Midbrain (tissue), 1 donor: ENCODE measurements around the gene CEP152.

Source experiments
- DNase-seq: peaks from one replicate; lab custom pipeline; 2025; lab: John Stamatoyannopoulos, UW

CEP152 gene

GRCh38 chr15:48766196-48766595 is 44.7 kb downstream of the CEP152 start:
- no peak for DNase-seq

- no peak for DNase-seq
Observed at GRCh38 chr15:48765022-48765421, 45.8 kb downstream of the CEP152 start.

DNA sequence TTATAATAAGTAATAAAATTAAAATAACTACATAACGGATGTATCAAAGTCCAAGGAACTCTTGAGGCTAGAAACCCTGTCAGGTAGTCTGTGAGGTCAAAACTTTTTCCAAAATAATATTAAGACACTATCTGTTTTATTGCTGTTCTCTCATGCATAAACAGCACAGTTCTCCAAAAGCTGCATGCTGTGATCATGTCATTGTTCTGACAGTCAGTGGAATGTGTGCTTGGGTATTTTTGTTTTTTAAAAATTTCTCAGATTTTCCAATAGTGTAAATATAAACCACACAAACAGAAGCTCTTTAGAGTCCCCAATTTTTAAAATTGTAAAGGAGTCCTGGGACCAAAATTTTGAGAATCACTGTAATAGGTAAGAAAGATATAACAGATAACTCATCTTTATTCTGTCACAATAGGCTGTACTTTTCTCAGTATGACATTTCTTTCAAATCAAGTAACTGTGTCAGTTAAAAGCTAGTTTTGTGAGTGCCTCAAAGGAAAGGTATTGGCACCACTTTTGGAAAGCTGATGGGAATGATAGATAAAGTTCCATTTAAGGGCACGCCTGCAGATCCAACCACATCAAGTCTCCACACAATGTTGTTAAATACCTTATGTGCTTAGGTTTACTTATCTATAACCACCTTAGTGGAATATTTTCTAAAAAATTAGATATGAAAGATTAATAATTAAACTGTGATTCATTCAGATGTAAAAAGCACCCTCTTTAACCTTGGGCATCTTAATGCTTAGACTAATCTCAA is 49.3 kb downstream of the CEP152 start:
- no peak for DNase-seq

GRCh38 chr15:48759921-48760320 is 50.9 kb downstream of the CEP152 start:
- no peak for DNase-seq

- no peak for DNase-seq
Observed at GRCh38 chr15:48757661-48758060, 53.2 kb downstream of the CEP152 start.

DNA sequence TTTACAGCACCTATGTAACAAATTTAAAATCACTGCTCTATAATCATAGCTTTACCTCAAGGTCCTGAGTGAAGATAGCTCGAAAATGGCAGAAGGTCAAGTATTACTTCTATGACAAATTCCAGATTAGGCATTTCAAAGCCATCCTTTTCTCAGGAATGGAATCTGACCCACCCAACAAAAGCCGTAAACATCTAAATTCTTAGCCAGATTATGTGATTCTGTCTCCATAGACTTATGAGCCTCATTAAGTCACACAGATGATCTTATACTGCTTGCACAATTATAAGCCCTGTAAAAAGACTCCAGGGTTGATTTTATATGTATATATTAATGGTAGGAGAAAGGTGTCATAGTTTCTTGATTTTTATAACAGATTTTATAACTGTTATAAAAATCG is 56.9 kb downstream of the CEP152 start:
- DNase-seq: no peak

- no peak for DNase-seq
Observed at GRCh38 chr15:48751595-48751994, 59.3 kb downstream of the CEP152 start.

DNA sequence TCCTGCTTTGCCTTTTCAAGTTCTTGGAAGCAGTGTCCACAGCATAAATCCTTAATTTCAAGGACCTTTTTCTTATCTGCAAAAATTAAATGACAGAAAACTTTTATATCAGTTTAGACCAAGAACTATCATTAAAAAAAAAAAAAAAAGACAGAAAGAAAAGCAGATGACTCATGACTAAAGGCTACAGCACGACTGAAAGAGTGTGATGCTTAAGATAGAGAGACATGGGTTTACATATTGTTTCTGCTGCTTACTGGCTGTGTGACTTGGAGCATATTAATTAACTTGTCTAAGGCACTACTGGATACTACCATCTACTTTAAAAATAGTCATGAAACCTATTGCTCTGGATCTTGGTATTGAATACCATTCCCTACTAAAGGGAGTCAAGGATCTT is 62.3 kb downstream of the CEP152 start:
- no peak for DNase-seq

DNA sequence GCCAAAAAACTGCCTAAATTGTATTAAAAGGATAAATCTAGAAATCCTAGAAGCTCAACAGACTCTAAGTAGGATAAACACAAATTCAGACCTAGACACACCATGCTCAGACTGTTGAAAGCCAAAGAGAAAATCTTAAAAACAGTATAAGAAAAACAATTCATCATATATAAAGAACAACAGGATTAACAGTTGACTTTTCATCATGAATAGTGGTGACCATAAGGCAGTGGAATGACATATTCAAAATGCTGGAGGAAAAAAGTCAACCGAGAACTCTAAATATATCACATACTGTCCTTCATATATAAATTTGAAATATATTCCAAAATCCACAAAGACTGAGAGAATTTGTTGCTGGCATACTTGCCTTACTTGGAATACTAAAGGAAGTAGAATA is 77.3 kb downstream of the CEP152 start:
- no peak for DNase-seq

GRCh38 chr15:48730506-48730905 is 80.4 kb downstream of the CEP152 start:
- DNase-seq: no peak

GRCh38 chr15:48723969-48724368 is 86.9 kb downstream of the CEP152 start:
- DNase-seq: no peak

- no peak for DNase-seq
Observed at GRCh38 chr15:48722764-48723661, 87.9 kb downstream of the CEP152 start.

- DNase-seq: no peak
Observed at GRCh38 chr15:48721061-48721810, 89.6 kb downstream of the CEP152 start.

DNA sequence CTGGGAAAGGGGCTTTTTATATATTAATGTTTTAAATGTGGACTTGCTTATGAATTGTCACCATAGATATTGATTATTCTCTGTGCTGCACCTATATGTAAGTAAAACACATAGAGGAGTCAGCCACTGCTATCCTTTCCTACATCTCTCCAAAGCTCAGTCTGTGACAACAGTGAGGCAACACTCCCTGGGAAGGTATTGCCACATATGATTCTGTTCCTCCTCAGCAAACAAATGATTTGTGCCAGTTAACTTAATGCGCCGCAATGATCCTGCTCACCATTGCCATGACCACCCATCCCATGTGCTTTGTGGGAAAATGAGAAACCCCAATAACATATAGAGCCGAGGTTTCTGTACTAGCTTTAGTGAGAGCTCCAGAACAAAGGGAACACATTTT is 90.2 kb downstream of the CEP152 start:
- DNase-seq: no peak

DNA sequence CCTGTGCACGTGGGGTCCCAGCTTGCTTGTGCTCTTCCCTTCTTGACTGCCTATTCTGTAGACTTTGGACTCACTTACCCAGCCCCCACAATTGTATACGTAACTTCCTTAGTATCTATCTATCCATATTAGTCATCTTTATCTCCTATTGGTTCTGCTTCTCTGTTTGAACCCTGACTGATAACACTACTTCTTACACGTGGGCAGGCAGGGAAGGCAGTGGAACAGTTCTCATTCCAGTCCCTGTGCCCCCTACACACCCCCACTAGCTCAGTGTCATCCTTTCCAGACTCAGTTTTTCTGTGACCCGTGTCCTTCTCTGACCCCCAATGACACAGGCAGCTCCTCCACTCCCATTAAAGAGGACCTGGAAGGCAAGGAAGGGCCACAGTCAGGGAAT is 91.2 kb downstream of the CEP152 start:
- no peak for DNase-seq

GRCh38 chr15:48718646-48719045 is 92.2 kb downstream of the CEP152 start:
- DNase-seq: no peak

DNA sequence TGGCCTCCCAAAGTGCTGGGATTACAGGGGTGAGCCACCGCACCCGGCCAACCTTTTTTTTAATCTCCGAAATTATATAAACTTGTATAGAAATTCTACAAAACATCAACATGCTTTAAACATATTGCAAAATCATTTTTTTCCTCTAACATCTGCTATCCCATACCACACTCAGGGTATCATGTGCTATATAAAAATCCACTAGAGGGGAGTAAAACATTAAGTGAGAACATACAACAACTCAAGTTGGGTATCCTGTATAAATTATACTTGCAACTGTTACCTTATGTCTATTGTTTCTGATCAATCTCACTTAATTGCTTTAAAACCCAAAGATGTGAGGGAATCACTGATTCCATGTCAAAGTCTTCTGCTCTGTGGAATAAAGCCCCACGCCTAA is 93.4 kb downstream of the CEP152 start:
- no peak for DNase-seq

- no peak for DNase-seq
Observed at GRCh38 chr15:48712546-48712945, 98.3 kb downstream of the CEP152 start.

DNA sequence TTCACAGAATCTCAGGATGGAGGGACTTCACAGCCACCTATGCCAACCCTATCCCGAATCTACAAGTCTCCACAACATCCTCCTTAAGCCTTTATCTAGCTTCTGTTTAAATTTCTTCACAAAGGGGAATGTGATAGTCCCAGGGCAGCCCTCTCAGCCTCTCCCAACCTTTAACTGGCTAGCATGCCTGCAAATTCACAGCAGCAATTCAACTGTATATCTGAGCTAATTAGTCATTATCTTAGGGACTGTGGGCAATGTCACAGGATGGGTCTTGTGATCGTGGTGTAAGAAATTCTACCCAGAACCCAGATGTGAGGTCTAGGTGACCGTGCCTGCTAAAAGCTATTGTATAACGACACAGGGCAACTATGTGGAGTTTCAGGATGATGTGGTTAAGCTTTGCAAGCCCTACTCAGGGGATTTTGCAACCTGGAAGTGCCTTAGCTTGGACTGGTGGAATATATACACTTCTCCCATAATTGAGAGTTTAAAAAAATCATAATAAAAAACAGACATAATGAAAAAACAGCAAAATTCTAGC is 99.8 kb downstream of the CEP152 start:
- DNase-seq: no peak

- no peak for DNase-seq
Observed at GRCh38 chr15:48708641-48709040, 102.2 kb downstream of the CEP152 start.

DNA sequence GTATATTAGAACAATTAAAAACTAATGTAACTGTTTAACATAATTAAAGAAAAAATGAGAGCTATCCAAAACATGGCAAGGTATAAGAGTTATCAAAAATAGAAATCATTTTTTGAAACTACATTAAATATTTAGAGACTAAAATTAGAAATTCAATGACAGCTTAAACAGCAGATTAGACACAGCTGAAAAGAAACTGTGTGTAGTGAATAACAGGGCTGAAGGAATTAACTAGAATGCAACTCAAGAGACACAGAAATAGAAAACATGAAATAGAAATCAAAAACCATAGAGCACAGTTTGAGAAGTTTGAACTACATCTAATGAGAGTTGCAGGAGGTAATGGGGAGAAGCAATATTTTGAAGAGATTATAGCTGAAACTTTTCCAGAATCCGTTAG is 105.5 kb downstream of the CEP152 start:
- DNase-seq: no peak

GRCh38 chr15:48703544-48703943 is 107.3 kb downstream of the CEP152 start:
- no peak for DNase-seq
